Measurements from ENCODE around the gene CAPNS1. TPM values are rescaled to one million over a fixed set of nuclear protein-coding genes. Genes with fewer than 3 reads are reported as not detected.

Gene CAPNS1
- total RNA-seq, 4 donors from 2014 or later = 179 to 235 (median 213) TPM

GRCh38 chr19:36093687-36094086 is 46.2 kb upstream of the CAPNS1 start:
- no peaks in the 10 kb centered on the region for H3K27me3 ChIP-seq
- H3K36me3 ChIP-seq = no peaks in the 10 kb centered on the region
- WGBS, 2 donors = 55 to 77% methylated on average over 6 of the region's 6 CpGs
- peaks cover 0 to 27% (median 5%) of the 10 kb centered on the region in 4 donors for H3K4me1 ChIP-seq
- TF ChIP-seq EP300 (IDR thresholded peaks at IDR 0.05) = no peak
- no peak for TF ChIP-seq CTCF (IDR thresholded peaks at IDR 0.05)
- DNase-seq (ENCODE audit: low spot score in 2 of 2) = no peak
- H3K4me3 ChIP-seq = no peak overlapping the region
- H3K27ac ChIP-seq = peak overlapping the region in 2 of 4 donors; percentile 52 to 61
- no peaks in the 10 kb centered on the region for H3K9me3 ChIP-seq

GRCh38 chr19:36097036-36097435 is 42.8 kb upstream of the CAPNS1 start:
- Histone ChIP-seq H3K27ac (peak overlapping the region; percentile 56 to 94 (median 79)), H3K4me1 (peaks cover 0 to 34% (median 5%) of the 10 kb centered on the region in 4 donors), H3K9me3 (no peaks in the 10 kb centered on the region), H3K27me3 (no peaks in the 10 kb centered on the region), H3K4me3 (no peak overlapping the region), H3K36me3 (no peaks in the 10 kb centered on the region)
- no peak for DNase-seq (ENCODE audit: low spot score in 2 of 2)
- 48 to 53% methylated on average over 6 of the region's 6 CpGs for WGBS, 2 donors
- TF ChIP-seq EP300 (IDR thresholded peaks at IDR 0.05) (peak; percentile 60 to 79), POLR2A (IDR thresholded peaks at IDR 0.05) (peak in 1 of 2 donors; percentile 20), CTCF (IDR thresholded peaks at IDR 0.05) (no peak)

- no peaks in the 10 kb centered on the region for H3K9me3 ChIP-seq
- DNase-seq (ENCODE audit: low spot score in 2 of 2) = no peak
- H3K4me1 ChIP-seq = peaks cover 0 to 25% (median 3%) of the 10 kb centered on the region in 4 donors
- 83 to 88% methylated on average over 13 to 19 of the region's 19 CpGs for WGBS, 2 donors
- no peak overlapping the region for H3K4me3 ChIP-seq
- H3K36me3 ChIP-seq = peaks cover 0 to 16% (median 0%) of the 10 kb centered on the region in 3 donors
- H3K27me3 ChIP-seq = no peaks in the 10 kb centered on the region
- no peak for TF ChIP-seq EP300 (IDR thresholded peaks at IDR 0.05)
- peak overlapping the region in 2 of 4 donors; percentile 28 to 60 for H3K27ac ChIP-seq
These were observed 40.6 kb upstream of the CAPNS1 start for GRCh38 chr19:36099166-36099785.

GRCh38 chr19:36100476-36100875 is 39.4 kb upstream of the CAPNS1 start:
- Histone ChIP-seq H3K9me3 (no peaks in the 10 kb centered on the region), H3K4me1 (peaks cover 0 to 23% (median 3%) of the 10 kb centered on the region in 4 donors), H3K4me3 (no peak overlapping the region), H3K27me3 (no peaks in the 10 kb centered on the region), H3K27ac (peak overlapping the region in 1 of 4 donors; percentile 20), H3K36me3 (peaks cover 0 to 27% (median 0%) of the 10 kb centered on the region in 3 donors)
- WGBS, 2 donors = 61 to 77% methylated on average over 3 to 4 of the region's 5 CpGs
- DNase-seq (ENCODE audit: low spot score in 2 of 2) = no peak
- no peak for TF ChIP-seq CTCF (IDR thresholded peaks at IDR 0.05)
- TF ChIP-seq POLR2A (IDR thresholded peaks at IDR 0.05) = no peak
- TF ChIP-seq EP300 (IDR thresholded peaks at IDR 0.05) = no peak

GRCh38 chr19:36101550-36102327 is 38.1 kb upstream of the CAPNS1 start:
- Histone ChIP-seq H3K4me1 (peaks cover 0 to 14% (median 0%) of the 10 kb centered on the region in 4 donors), H3K27ac (peak overlapping the region in 1 of 4 donors; percentile 15), H3K9me3 (no peaks in the 10 kb centered on the region), H3K36me3 (peaks cover 0 to 40% (median 0%) of the 10 kb centered on the region in 3 donors), H3K27me3 (no peaks in the 10 kb centered on the region), H3K4me3 (no peak overlapping the region)
- no peak for TF ChIP-seq EP300 (IDR thresholded peaks at IDR 0.05)
- no peak for TF ChIP-seq POLR2A (IDR thresholded peaks at IDR 0.05)
- no peak for TF ChIP-seq CTCF (IDR thresholded peaks at IDR 0.05)
- 89 to 93% methylated on average over 27 of the region's 27 CpGs for WGBS, 2 donors
- no peak for DNase-seq (ENCODE audit: low spot score in 2 of 2)
